ENCODE results near the gene PRKCE.

PRKCE gene

GRCh38 chr2:46181789-46182530, 530.5 kb downstream of the PRKCE start:
- no peaks in the 10 kb centered on the region for H3K36me3 Mint-ChIP-seq (ENCODE audit: low read depth)
- no peak overlapping the region for H3K4me3 Mint-ChIP-seq

GRCh38 chr2:46183426-46183825, 532.0 kb downstream of the PRKCE start:
- H3K4me1 Mint-ChIP-seq = peaks cover 11% of the 10 kb centered on the region
- no peaks in the 10 kb centered on the region for H3K9me3 Mint-ChIP-seq
- H3K4me3 Mint-ChIP-seq = no peak overlapping the region
- TF ChIP-seq CTCF (IDR thresholded peaks at IDR 0.05; ENCODE audit: unreplicated experiment in 3 of 3) = no peak
- no peaks in the 10 kb centered on the region for H3K36me3 Mint-ChIP-seq (ENCODE audit: low read depth)
- H3K27me3 Mint-ChIP-seq (ENCODE audit: low read depth) = no peaks in the 10 kb centered on the region
- no peak overlapping the region for H3K27ac Mint-ChIP-seq

More at GRCh38 chr2:46181789-46182530, 530.5 kb downstream of the PRKCE start:
- no peak for TF ChIP-seq CTCF (IDR thresholded peaks at IDR 0.05; ENCODE audit: unreplicated experiment in 3 of 3)
- no peaks in the 10 kb centered on the region for H3K9me3 Mint-ChIP-seq
- no peaks in the 10 kb centered on the region for H3K27me3 Mint-ChIP-seq (ENCODE audit: low read depth)
- H3K4me1 Mint-ChIP-seq = peaks cover 12% of the 10 kb centered on the region
- no peak overlapping the region for H3K27ac Mint-ChIP-seq

GRCh38 chr2:46184794-46185583, 533.5 kb downstream of the PRKCE start:
- Mint-ChIP-seq H3K4me3 (no peak overlapping the region), H3K4me1 (no peaks in the 10 kb centered on the region), H3K27me3 (ENCODE audit: low read depth) (peaks cover 5% of the 10 kb centered on the region), H3K36me3 (ENCODE audit: low read depth) (no peaks in the 10 kb centered on the region), H3K27ac (no peak overlapping the region), H3K9me3 (no peaks in the 10 kb centered on the region)
- TF ChIP-seq CTCF (IDR thresholded peaks at IDR 0.05; ENCODE audit: unreplicated experiment in 3 of 3) = no peak

GRCh38 chr2:46187112-46187618, 535.7 kb downstream of the PRKCE start:
- Mint-ChIP-seq H3K4me1 (no peaks in the 10 kb centered on the region), H3K27me3 (ENCODE audit: low read depth) (peaks cover 5% of the 10 kb centered on the region), H3K27ac (no peak overlapping the region), H3K4me3 (no peak overlapping the region), H3K36me3 (ENCODE audit: low read depth) (no peaks in the 10 kb centered on the region), H3K9me3 (no peaks in the 10 kb centered on the region)
- TF ChIP-seq CTCF (IDR thresholded peaks at IDR 0.05; ENCODE audit: unreplicated experiment in 3 of 3) = no peak

GRCh38 chr2:46188041-46188716, 536.7 kb downstream of the PRKCE start:
- Mint-ChIP-seq H3K4me3 (no peak overlapping the region), H3K27me3 (ENCODE audit: low read depth) (peaks cover 5% of the 10 kb centered on the region), H3K27ac (no peak overlapping the region), H3K36me3 (ENCODE audit: low read depth) (no peaks in the 10 kb centered on the region), H3K9me3 (no peaks in the 10 kb centered on the region), H3K4me1 (no peaks in the 10 kb centered on the region)
- no peak for TF ChIP-seq CTCF (IDR thresholded peaks at IDR 0.05; ENCODE audit: unreplicated experiment in 3 of 3)

All from nephron (organoid).